ENCODE data around the gene TSR1.

GRCh38 chr17:2289878-2290478, 46.3 kb downstream of the TSR1 start:
- no peak for TF ChIP-seq POLR2A (IDR thresholded peaks at IDR 0.05)
- no peak for TF ChIP-seq CTCF (IDR thresholded peaks at IDR 0.05 in 8 of 11, conservative IDR thresholded peaks at IDR 0.05 in 3 of 11)

Data from spleen (tissue), 7 donors.